HepG2 (cell line): Measurements from ENCODE around the gene EXOC3L2. TPM values are rescaled to one million over a fixed set of nuclear protein-coding genes. Genes with fewer than 3 reads are reported as not detected.
A peak's percentile ranks its signal among the peaks of the same experiment; 100 is the strongest.

Experiments
- ATRX ChIP-seq: sonication (generic); formaldehyde crosslinking; IDR thresholded peaks from 2 replicates; pipeline ENCODE4 v1.4.0; 2020; ENCODE audit warnings: missing genetic modification reagents, borderline replicate concordance
- CTCF ChIP-seq: sonication (generic); formaldehyde crosslinking; IDR thresholded peaks from 2 replicates; pipeline ENCODE4 v1.5.0; 2020; ENCODE audit warnings: mild to moderate bottlenecking, missing genetic modification reagents, moderate library complexity
- ELF4 ChIP-seq: sonication (generic); formaldehyde crosslinking; IDR thresholded peaks from 2 replicates; pipeline ENCODE4 v1.5.0; 2020; ENCODE audit warnings: missing genetic modification reagents, mild to moderate bottlenecking, moderate library complexity, borderline replicate concordance
- EP300 ChIP-seq, 3 experiments: sonication (generic) in 1 of 3; formaldehyde crosslinking in 1 of 3; IDR thresholded peaks; 2 replicates each; pipeline versions ENCODE4 v1.5.1 to v1.6.1; 2011 to 2020; ENCODE audit warnings: low read depth in 2 of 3, low read length in 2 of 3, borderline replicate concordance in 1 of 3, improper control_type of control experiment in 1 of 3, mild to moderate bottlenecking in 1 of 3, missing genetic modification reagents in 1 of 3, moderate library complexity in 1 of 3
- FOSL2 ChIP-seq: sonication (generic); formaldehyde crosslinking; IDR thresholded peaks from 2 replicates; pipeline ENCODE4 v1.4.0; 2020; ENCODE audit warnings: missing genetic modification reagents
- HMG20B ChIP-seq: conservative IDR thresholded peaks from 2 replicates; pipeline ENCODE4 v1.6.1; 2016; ENCODE audit warnings: missing genetic modification reagents, missing compliant biosample characterization
- HOXA7 ChIP-seq: sonication (generic); formaldehyde crosslinking; IDR thresholded peaks from 2 replicates; pipeline ENCODE4 v1.8.1; 2022; ENCODE audit warnings: mild to moderate bottlenecking, missing genetic modification reagents, moderate library complexity
- NCOA5 ChIP-seq: sonication (generic); formaldehyde crosslinking; IDR thresholded peaks from 2 replicates; pipeline ENCODE4 v1.4.0; 2020; ENCODE audit warnings: missing genetic modification reagents
- PHB2 ChIP-seq: fragments of 450-650 bp; IDR thresholded peaks from 2 replicates; pipeline ENCODE4 v1.6.1; 2018; ENCODE audit not compliant: partially characterized antibody
- POLR2A ChIP-seq, 2 experiments: IDR thresholded peaks; 2 replicates each; pipeline ENCODE4 v1.6.1; 2011; ENCODE audit warnings: low read depth in 2 of 2, low read length in 2 of 2, mild to moderate bottlenecking in 1 of 2, moderate library complexity in 1 of 2; ENCODE audit not compliant: insufficient read depth in 1 of 2
- RELA ChIP-seq: sonication (generic); formaldehyde crosslinking; IDR thresholded peaks from 2 replicates; pipeline ENCODE4 v1.4.0; 2020; ENCODE audit warnings: missing genetic modification reagents
- SPEN ChIP-seq: sonication (generic); formaldehyde crosslinking; IDR thresholded peaks from 2 replicates; pipeline ENCODE4 v1.5.1; 2020; ENCODE audit warnings: low read depth, mild to moderate bottlenecking, missing genetic modification reagents
- TAF1 ChIP-seq: sonication (generic); formaldehyde crosslinking; IDR thresholded peaks from 2 replicates; pipeline ENCODE4 v1.4.0; 2020; ENCODE audit warnings: missing genetic modification reagents
- TARDBP ChIP-seq: sonication (generic); formaldehyde crosslinking; IDR thresholded peaks from 2 replicates; pipeline ENCODE4 v1.8.0; 2022; ENCODE audit warnings: mild to moderate bottlenecking, missing genetic modification reagents
- ZHX2 ChIP-seq, 2 experiments: sonication (generic) in 1 of 2; formaldehyde crosslinking in 1 of 2; IDR thresholded peaks; 2 replicates each; pipeline versions ENCODE4 v1.6.1 to v1.9.0; 2014 to 2022; ENCODE audit warnings: antibody characterized with exemption in 1 of 2, borderline replicate concordance in 1 of 2, inconsistent platforms in 1 of 2, low read depth in 1 of 2, missing genetic modification reagents in 1 of 2
- ZNF234 ChIP-seq: sonication (generic); formaldehyde crosslinking; conservative IDR thresholded peaks from 2 replicates; pipeline ENCODE4 v1.5.1; 2020; ENCODE audit warnings: mild to moderate bottlenecking, missing genetic modification reagents
- ZNF263 ChIP-seq: sonication (generic); formaldehyde crosslinking; IDR thresholded peaks from 2 replicates; pipeline ENCODE4 v1.4.0; 2020; ENCODE audit warnings: missing genetic modification reagents
- ZNF280B ChIP-seq: sonication (generic); formaldehyde crosslinking; IDR thresholded peaks from 2 replicates; pipeline ENCODE4 v1.5.0; 2020; ENCODE audit warnings: missing genetic modification reagents, mild to moderate bottlenecking, borderline replicate concordance
- ZNF335 ChIP-seq: sonication (generic); formaldehyde crosslinking; IDR thresholded peaks from 2 replicates; pipeline ENCODE4 v1.4.0; 2020; ENCODE audit warnings: missing genetic modification reagents
- ZNF430 ChIP-seq: sonication (generic); formaldehyde crosslinking; IDR thresholded peaks from 2 replicates; pipeline ENCODE4 v1.9.0; 2021; ENCODE audit warnings: mild to moderate bottlenecking, missing genetic modification reagents
- ZNF792 ChIP-seq: IDR thresholded peaks from 2 replicates; pipeline ENCODE4 v1.6.1; 2016
- polyA plus RNA-seq, 8 experiments: library from polyadenylated mRNA; depleted of rRNA in 3 of 8; stranded (reverse) in 7 of 8; unstranded in 1 of 8; fragments of >200 nt; fragmentation: Illumina TruSeq in 4 of 8; extraction: Trizol in 4 of 8; gene quantifications; 2 replicates each; pipeline versions ENCODE4 v1.2.1 to v1.2.3, GENCODE V29; 2011 to 2016; ENCODE audit warnings: low read depth in 4 of 8, missing spikeins in 1 of 8, mixed read lengths in 1 of 8; ENCODE audit not compliant: insufficient read depth in 1 of 8
- total RNA-seq, 5 experiments: library from RNA; depleted of rRNA; stranded (reverse); fragments of >200 nt; fragmentation: Illumina TruSeq; extraction: Trizol; gene quantifications; 2 replicates each; pipeline ENCODE4 v1.2.3, GENCODE V29; 2016; ENCODE audit warnings: low read depth in 1 of 5

The EXOC3L2 gene
- total and polyA plus RNA-seq, 2 of the 13 experiments (the other 11 are each of a cell fraction or from before 2014, with no cell fraction given) = 0.21 TPM; not detected in 1

GRCh38 chr19:45166723-45167252 lies 78.4 kb downstream of the EXOC3L2 start (continued):
- TF ChIP-seq TAF1 (CRISPR knock-in tag) (0 out of 2 replicates have a peak, but pooled peaks have one; percentile 16), TARDBP (CRISPR knock-in tag) (no peak), ZNF430 (no peak), ZNF792 (CRISPR knock-in tag) (peak; percentile 18; the same call in 1 of the 2 replicates), SPEN (CRISPR knock-in tag) (peak; percentile 28; the same call in 1 of the 2 replicates), ZNF263 (CRISPR knock-in tag) (0 out of 2 replicates have a peak, but pooled peaks have one; percentile 30), FOSL2 (CRISPR knock-in tag) (peak; percentile 16; the same call in 1 of the 2 replicates), NCOA5 (CRISPR knock-in tag) (no peak), POLR2A (IDR thresholded peaks at IDR 0.05; ENCODE audit: insufficient read depth in 1 of 2, low read depth in 2 of 2, low read length in 2 of 2) (no peak), ELF4 (CRISPR knock-in tag) (no peak), ZNF335 (CRISPR knock-in tag) (0 out of 2 replicates have a peak, but pooled peaks have one; percentile 21), RELA (CRISPR knock-in tag) (0 out of 2 replicates have a peak, but pooled peaks have one; percentile 32), ZNF280B (CRISPR knock-in tag) (peak; percentile 43; the same call in 1 of the 2 replicates), ZNF234 (CRISPR knock-in tag) (no peak), ZHX2 (IDR thresholded peaks at IDR 0.05; ENCODE audit: low read depth) (no peak), ZHX2 (CRISPR knock-in tag; IDR thresholded peaks at IDR 0.05; ENCODE audit: borderline replicate concordance) (no peak), CTCF (CRISPR knock-in tag) (0 out of 2 replicates have a peak, but pooled peaks have one; percentile 6), HOXA7 (CRISPR knock-in tag) (no peak), PHB2 (no peak), HMG20B (CRISPR knock-in tag) (no peak), EP300 (IDR thresholded peaks at IDR 0.05; ENCODE audit: low read depth in 2 of 2, low read length in 2 of 2) (no peak), EP300 (CRISPR knock-in tag; IDR thresholded peaks at IDR 0.05; ENCODE audit: borderline replicate concordance) (peak; percentile 7; the same call in 1 of the 2 replicates), ATRX (CRISPR knock-in tag) (no peak)
